KOPT-K1 (cell line): ENCODE results near the gene ST3GAL3.
A peak's percentile ranks its signal among the peaks of the same experiment; 100 is the strongest.

ENCODE experiments used
- H3K27ac ChIP-seq: fragments of 200-600 bp; sonication (generic); 2 replicates; pipeline ENCODE4 v1.5.1; 2016; ENCODE audit warnings: antibody characterized with exemption, mild to moderate bottlenecking, low read depth, low read length; ENCODE audit not compliant: poor library complexity, severe bottlenecking
- H3K36me3 ChIP-seq: fragments of 200-600 bp; sonication (generic); 2 replicates; pipeline ENCODE4 v1.5.1; 2017; ENCODE audit warnings: antibody characterized with exemption, mild to moderate bottlenecking, low read length, moderate library complexity; ENCODE audit not compliant: insufficient read depth
- H3K9me3 ChIP-seq: fragments of 200-600 bp; sonication (generic); 2 replicates; pipeline ENCODE4 v1.5.1; 2017; ENCODE audit warnings: antibody characterized with exemption, low read length, mild to moderate bottlenecking; ENCODE audit not compliant: insufficient read depth, poor library complexity, severe bottlenecking

Gene ST3GAL3

GRCh38 chr1:43847290-43847689 lies 140.0 kb downstream of the ST3GAL3 start:
- H3K36me3 ChIP-seq: peaks cover 18% of the 10 kb centered on the region
- H3K9me3 ChIP-seq: peaks cover 9% of the 10 kb centered on the region
- H3K27ac ChIP-seq: no peak overlapping the region

- Histone ChIP-seq H3K36me3 (peaks cover 12% of the 10 kb centered on the region), H3K9me3 (peaks cover 3% of the 10 kb centered on the region), H3K27ac (no peak overlapping the region)
These were observed 140.5 kb downstream of the ST3GAL3 start for GRCh38 chr1:43847882-43848281.

- Histone ChIP-seq H3K9me3 (no peaks in the 10 kb centered on the region), H3K27ac (peak overlapping the region; percentile 19), H3K36me3 (peaks cover 2% of the 10 kb centered on the region; the same call in 1 of the 2 replicates)
These were observed 142.3 kb downstream of the ST3GAL3 start for GRCh38 chr1:43849670-43850069.

- Histone ChIP-seq H3K9me3 (no peaks in the 10 kb centered on the region), H3K36me3 (peaks cover 7% of the 10 kb centered on the region; the same call in 1 of the 2 replicates), H3K27ac (peak overlapping the region; percentile 19)
These were observed 143.4 kb downstream of the ST3GAL3 start for GRCh38 chr1:43850591-43851233.

- H3K36me3 ChIP-seq: peaks cover 7% of the 10 kb centered on the region; the same call in 1 of the 2 replicates
- no peak overlapping the region for H3K27ac ChIP-seq
These were observed 144.4 kb downstream of the ST3GAL3 start for GRCh38 chr1:43851561-43852338.

GRCh38 chr1:43853161-43853921 lies 146.0 kb downstream of the ST3GAL3 start:
- Histone ChIP-seq H3K27ac (peak overlapping the region; percentile 29), H3K9me3 (no peaks in the 10 kb centered on the region), H3K36me3 (peaks cover 7% of the 10 kb centered on the region; the same call in 1 of the 2 replicates)

More at GRCh38 chr1:43851561-43852338, 144.4 kb downstream of the ST3GAL3 start:
- H3K9me3 ChIP-seq: no peaks in the 10 kb centered on the region

GRCh38 chr1:43854473-43854872 lies 147.1 kb downstream of the ST3GAL3 start:
- no peaks in the 10 kb centered on the region for H3K9me3 ChIP-seq
- peaks cover 7% of the 10 kb centered on the region; the same call in 1 of the 2 replicates for H3K36me3 ChIP-seq
- H3K27ac ChIP-seq: no peak overlapping the region

- Histone ChIP-seq H3K27ac (no peak overlapping the region), H3K9me3 (no peaks in the 10 kb centered on the region), H3K36me3 (peaks cover 7% of the 10 kb centered on the region; the same call in 1 of the 2 replicates)
These were observed 148.9 kb downstream of the ST3GAL3 start for GRCh38 chr1:43856188-43856587.

- H3K27ac ChIP-seq: no peak overlapping the region
- H3K9me3 ChIP-seq: no peaks in the 10 kb centered on the region
- H3K36me3 ChIP-seq: peaks cover 7% of the 10 kb centered on the region; the same call in 1 of the 2 replicates
These were observed 149.8 kb downstream of the ST3GAL3 start for GRCh38 chr1:43857163-43857562.

- H3K9me3 ChIP-seq: no peaks in the 10 kb centered on the region
- H3K36me3 ChIP-seq: peaks cover 7% of the 10 kb centered on the region; the same call in 1 of the 2 replicates
- no peak overlapping the region for H3K27ac ChIP-seq
These were observed 151.0 kb downstream of the ST3GAL3 start for GRCh38 chr1:43858324-43858723.

- Histone ChIP-seq H3K27ac (no peak overlapping the region), H3K9me3 (no peaks in the 10 kb centered on the region), H3K36me3 (no peaks in the 10 kb centered on the region; the same call in 1 of the 2 replicates)
These were observed 154.0 kb downstream of the ST3GAL3 start for GRCh38 chr1:43861337-43861736.

GRCh38 chr1:43861988-43862735 lies 154.8 kb downstream of the ST3GAL3 start:
- Histone ChIP-seq H3K9me3 (no peaks in the 10 kb centered on the region), H3K27ac (no peak overlapping the region), H3K36me3 (no peaks in the 10 kb centered on the region; the same call in 1 of the 2 replicates)

GRCh38 chr1:43864111-43865045 lies 157.0 kb downstream of the ST3GAL3 start:
- H3K36me3 ChIP-seq: no peaks in the 10 kb centered on the region; the same call in 1 of the 2 replicates
- H3K27ac ChIP-seq: no peak overlapping the region
- no peaks in the 10 kb centered on the region for H3K9me3 ChIP-seq
